Epithelial cell of proximal tubule (primary cell): ENCODE results near the gene TRPV4. TPM values are rescaled to one million over a fixed set of nuclear protein-coding genes. Genes with fewer than 3 reads are reported as not detected.

ENCODE experiments used
- DNase-seq: peaks from one replicate; pipeline ENCODE4 v3.0.0-alpha.2; 2011; ENCODE audit warnings: low read depth
- H3K4me3 ChIP-seq: 2 replicates; pipeline ENCODE4 v1.5.1; 2011; ENCODE audit warnings: low read depth, mild to moderate bottlenecking, low read length
- CTCF ChIP-seq: conservative IDR thresholded peaks from 2 replicates; pipeline ENCODE4 v1.5.1; 2012; ENCODE audit warnings: low read depth, mild to moderate bottlenecking, low read length
- total RNA-seq: library from RNA; depleted of rRNA; stranded (reverse); fragments of >200 nt; gene quantifications from 2 replicates; pipeline ENCODE4 v1.2.3, GENCODE V29; 2015

The TRPV4 gene
- total RNA-seq, 1 donor from 2014 or later = 2.2 TPM

GRCh38 chr12:109821968-109822367 lies 11.2 kb downstream of the TRPV4 start:
- no peak for TF ChIP-seq CTCF
- H3K4me3 ChIP-seq = no peak overlapping the region
- no peak for DNase-seq

DNA sequence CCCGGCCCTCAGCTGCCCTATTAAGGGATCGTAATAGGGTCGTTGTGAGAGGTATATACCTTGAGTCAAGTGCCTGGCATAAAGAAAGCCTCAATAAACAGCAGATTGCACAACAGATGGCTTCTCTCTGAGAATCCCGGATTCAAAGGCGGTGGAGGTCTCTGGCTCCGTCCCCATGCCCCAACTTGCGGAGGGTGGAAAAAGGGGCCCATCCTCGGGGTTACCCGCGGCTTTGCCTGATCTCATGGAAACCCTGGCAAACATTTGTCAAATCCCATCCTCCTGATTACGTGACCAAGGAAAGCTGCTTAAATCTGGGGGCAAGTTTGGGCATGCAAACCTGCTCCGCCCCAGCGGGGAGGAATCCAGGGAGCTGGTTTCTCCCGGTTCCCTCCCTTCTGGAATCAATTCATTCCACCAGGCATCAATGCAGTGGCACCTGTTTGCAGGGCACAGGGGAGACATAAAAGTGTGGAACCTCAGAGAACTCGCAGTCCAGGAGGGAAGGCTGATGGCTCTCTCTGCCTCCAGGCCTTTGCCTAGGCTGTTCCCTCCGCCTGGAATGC lies 12.3 kb downstream of the TRPV4 start:
- no peak overlapping the region for H3K4me3 ChIP-seq
- no peak for TF ChIP-seq CTCF
- no peak for DNase-seq

DNA sequence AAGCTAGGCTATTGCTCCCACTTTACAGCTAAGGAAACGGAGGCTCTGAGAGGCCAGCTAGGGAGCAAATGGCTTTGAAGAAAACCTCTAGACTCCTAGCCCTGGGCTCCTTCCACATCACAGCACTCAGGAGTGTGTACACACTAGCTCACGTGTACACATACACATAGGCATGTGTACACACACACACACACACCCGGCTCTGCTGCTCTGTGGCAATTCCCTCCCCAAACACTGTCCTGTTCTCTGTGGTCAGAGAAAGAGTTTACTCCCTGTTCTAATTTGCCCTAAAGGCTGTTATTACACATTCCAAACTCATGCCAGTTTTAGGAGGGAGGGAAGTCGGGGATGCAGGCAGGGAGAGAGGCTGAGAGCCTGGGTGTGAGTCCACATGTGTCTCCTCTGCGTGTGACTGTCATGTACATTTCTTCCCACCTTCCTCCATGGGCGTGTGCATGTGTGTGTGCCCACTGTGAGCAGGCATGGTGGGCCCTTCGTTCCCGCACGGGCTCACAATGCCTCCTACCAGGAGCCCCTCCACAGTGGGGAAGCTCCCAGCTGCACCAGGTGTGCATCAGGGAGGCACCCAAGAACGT lies 14.2 kb downstream of the TRPV4 start:
- DNase-seq = no peak
- H3K4me3 ChIP-seq = no peak overlapping the region
- TF ChIP-seq CTCF = no peak

- H3K4me3 ChIP-seq = no peak overlapping the region
- DNase-seq = no peak
- TF ChIP-seq CTCF = no peak
These were observed 14.9 kb downstream of the TRPV4 start for GRCh38 chr12:109818253-109818652.

DNA sequence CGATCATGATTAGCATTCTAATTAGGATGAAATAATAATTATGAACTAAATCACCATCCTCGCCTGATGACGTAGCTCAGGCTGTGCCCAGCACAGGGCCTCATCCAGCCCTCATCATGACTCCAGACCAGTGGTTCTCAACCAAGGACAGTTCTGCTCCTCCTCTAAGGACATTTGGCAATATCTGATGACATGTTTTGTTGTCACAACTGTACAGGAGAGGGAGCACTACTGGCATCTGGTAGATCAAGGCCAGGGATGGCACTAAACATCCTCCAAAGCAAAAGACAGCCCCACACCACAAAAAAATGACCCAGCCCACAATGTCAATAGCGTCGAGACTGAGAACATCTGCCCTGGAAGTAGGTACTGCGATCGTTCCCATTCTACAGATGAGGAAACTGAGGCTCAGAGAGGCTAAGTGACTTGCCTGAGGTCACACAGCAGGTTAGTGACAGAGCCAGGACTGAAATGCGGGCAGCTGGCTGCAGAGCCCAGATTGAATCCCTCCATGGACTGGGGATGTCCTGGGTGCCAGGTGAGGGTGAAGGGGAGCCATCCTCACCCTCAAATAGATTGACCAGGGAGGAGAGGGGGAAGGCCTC lies 15.5 kb downstream of the TRPV4 start:
- H3K4me3 ChIP-seq = no peak overlapping the region
- DNase-seq = no peak
- no peak for TF ChIP-seq CTCF

DNA sequence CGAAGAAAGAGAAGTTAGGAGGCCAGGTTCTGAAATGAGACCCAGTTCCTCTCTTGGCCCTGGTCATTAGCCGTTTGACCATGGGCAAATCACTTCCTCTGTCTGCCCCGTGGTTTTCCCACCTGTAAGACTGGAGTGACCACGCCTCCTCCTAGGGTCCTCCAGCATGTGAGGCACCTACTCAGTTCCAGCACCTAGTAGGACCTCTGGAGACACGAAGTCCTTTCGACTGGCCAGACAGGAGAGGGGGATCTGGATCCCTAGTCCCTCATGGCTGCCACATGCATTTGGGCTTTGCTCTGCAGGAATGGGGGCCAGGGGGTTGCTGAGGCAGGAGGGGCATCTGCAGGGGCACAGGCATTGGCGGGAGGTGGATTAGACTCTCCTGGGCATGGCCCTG lies 16.3 kb downstream of the TRPV4 start:
- no peak for DNase-seq
- H3K4me3 ChIP-seq = no peak overlapping the region
- TF ChIP-seq CTCF = no peak
